ENCODE measurements around the gene POU3F1. TPM values are rescaled to one million over a fixed set of nuclear protein-coding genes. Genes with fewer than 3 reads are reported as not detected.

Gene POU3F1
- total and polyA plus RNA-seq, 2 of the 4 experiments (the other 2 are of a cell fraction) = not detected

DNA sequence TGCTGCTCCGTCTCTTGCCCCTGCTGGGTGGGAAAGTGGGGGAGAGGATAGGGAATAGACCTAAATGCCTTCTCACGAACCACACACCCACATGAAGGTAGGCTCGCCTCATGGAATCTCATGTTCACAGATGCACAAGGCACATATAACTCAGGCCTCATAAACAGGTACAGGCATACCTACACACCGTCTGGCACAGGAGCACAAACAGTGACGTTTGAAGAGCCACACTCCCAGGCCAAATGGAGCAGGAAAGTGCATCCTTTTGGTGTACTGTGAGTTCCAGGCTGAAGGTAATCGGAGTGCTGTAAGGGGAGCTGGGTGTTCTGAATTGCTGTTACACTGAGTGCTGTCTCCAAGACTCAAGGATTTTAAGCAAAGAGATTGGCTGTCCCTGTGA lies 20.9 kb downstream of the POU3F1 start:
- no peak overlapping the region for H3K27ac ChIP-seq (ENCODE audit: insufficient read depth, low read length)
- H2AFZ ChIP-seq (replicated peaks; ENCODE audit: low read length, poor library complexity) = no peak overlapping the region
- no peak overlapping the region for H3K23ac ChIP-seq (ENCODE audit: low read depth, low read length)
- H3K9me3 ChIP-seq (ENCODE audit: control insufficient read depth, insufficient read depth, low read length) = no peaks in the 10 kb centered on the region
- H2AK5ac ChIP-seq (ENCODE audit: low read depth, low read length) = no peak overlapping the region
- H3K4me3 ChIP-seq (ENCODE audit: insufficient read depth, low read depth, low read length) = no peak overlapping the region
- TF ChIP-seq MAFK (IDR thresholded peaks at IDR 0.05; ENCODE audit: low read depth, low read length) = no peak
- TF ChIP-seq, protein P1, sequence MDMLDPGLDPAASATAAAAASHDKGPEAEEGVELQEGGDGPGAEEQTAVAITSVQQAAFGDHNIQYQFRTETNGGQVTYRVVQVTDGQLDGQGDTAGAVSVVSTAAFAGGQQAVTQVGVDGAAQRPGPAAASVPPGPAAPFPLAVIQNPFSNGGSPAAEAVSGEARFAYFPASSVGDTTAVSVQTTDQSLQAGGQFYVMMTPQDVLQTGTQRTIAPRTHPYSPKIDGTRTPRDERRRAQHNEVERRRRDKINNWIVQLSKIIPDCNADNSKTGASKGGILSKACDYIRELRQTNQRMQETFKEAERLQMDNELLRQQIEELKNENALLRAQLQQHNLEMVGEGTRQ (IDR thresholded peaks at IDR 0.05; ENCODE audit: low read depth, low read length) = no peak
- TF ChIP-seq, protein P2, sequence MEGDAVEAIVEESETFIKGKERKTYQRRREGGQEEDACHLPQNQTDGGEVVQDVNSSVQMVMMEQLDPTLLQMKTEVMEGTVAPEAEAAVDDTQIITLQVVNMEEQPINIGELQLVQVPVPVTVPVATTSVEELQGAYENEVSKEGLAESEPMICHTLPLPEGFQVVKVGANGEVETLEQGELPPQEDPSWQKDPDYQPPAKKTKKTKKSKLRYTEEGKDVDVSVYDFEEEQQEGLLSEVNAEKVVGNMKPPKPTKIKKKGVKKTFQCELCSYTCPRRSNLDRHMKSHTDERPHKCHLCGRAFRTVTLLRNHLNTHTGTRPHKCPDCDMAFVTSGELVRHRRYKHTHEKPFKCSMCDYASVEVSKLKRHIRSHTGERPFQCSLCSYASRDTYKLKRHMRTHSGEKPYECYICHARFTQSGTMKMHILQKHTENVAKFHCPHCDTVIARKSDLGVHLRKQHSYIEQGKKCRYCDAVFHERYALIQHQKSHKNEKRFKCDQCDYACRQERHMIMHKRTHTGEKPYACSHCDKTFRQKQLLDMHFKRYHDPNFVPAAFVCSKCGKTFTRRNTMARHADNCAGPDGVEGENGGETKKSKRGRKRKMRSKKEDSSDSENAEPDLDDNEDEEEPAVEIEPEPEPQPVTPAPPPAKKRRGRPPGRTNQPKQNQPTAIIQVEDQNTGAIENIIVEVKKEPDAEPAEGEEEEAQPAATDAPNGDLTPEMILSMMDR (conservative IDR thresholded peaks at IDR 0.05; ENCODE audit: low read depth, low read length) = no peak
- no peak overlapping the region for H4K8ac ChIP-seq (ENCODE audit: low read depth in 2 of 2, low read length in 2 of 2)
- H2BK5ac ChIP-seq (ENCODE audit: low read depth, low read length, poor library complexity, severe bottlenecking) = no peak overlapping the region
- DNase-seq = no peak
- H3K56ac ChIP-seq (ENCODE audit: extremely low read depth, insufficient read depth, low read length) = no peak overlapping the region
- POLR2A ChIA-PET (ENCODE audit: unreplicated experiment) = no interaction called here
- no TSS peak for BruUV-seq (replicated peaks)
- H2BK20ac ChIP-seq (ENCODE audit: low read depth, low read length) = no peak overlapping the region
- no peak overlapping the region for H4K5ac ChIP-seq (ENCODE audit: low read depth, low read length)
- no peak overlapping the region for H3K4me2 ChIP-seq (ENCODE audit: low read depth, low read length)
- peaks cover 0 to 4% of the 10 kb centered on the region in 2 experiments; a peak in 1 of 4 replicates for H3K79me1 ChIP-seq (ENCODE audit: low read depth in 1 of 2, low read length in 2 of 2)
- intact Hi-C loops (cut with micrococcal nuclease) (loop anchor here (1.0 to 5.0 kb wide), 4 partner anchors 47 to 809 kb away; no protein-coding TSS in a partner anchor), in situ Hi-C loops (cut with MboI; ENCODE audit: low sequenced_read_pairs) (loop anchor here (5.0 kb wide), 1 partner anchor 807 kb away; no protein-coding TSS in a partner anchor), dilution Hi-C loops (cut with HindIII; ENCODE audit: low sequenced_read_pairs, unreplicated experiment) (no loop called here)
- no peak overlapping the region for H2AK9ac ChIP-seq (replicated peaks; ENCODE audit: low read depth, low read length, poor library complexity)
- H2BK15ac ChIP-seq (ENCODE audit: low read depth, low read length) = no peak overlapping the region
- peaks cover 30% of the 10 kb centered on the region for H3K36me3 ChIP-seq (ENCODE audit: control insufficient read depth, insufficient read depth, low read length)
- no peak overlapping the region for H4K91ac ChIP-seq (ENCODE audit: insufficient read depth, low read depth, low read length)
- H2BK120ac ChIP-seq (ENCODE audit: low read depth, low read length) = no peak overlapping the region
- H3K14ac ChIP-seq (replicated peaks; ENCODE audit: low read depth, low read length) = no peak overlapping the region
- 100% methylated on average over 1 of the region's 6 CpGs; no CpG with 5 or more reads in 1 of the 2 experiments for WGBS, 2 experiments (ENCODE audit: extremely low coverage in 2 of 2, insufficient read length in 1 of 2)
- no peak overlapping the region for H3K9ac ChIP-seq (ENCODE audit: low read depth, low read length)
- H3K18ac ChIP-seq (ENCODE audit: low read depth, low read length) = no peak overlapping the region
- no peaks in the 10 kb centered on the region for H3K9me1 ChIP-seq (ENCODE audit: insufficient read depth, low read length)
- ATAC-seq (ENCODE audit: low read depth) = no peak
- H3K4me1 ChIP-seq (ENCODE audit: control insufficient read depth, insufficient read depth, low read length) = peaks cover 16% of the 10 kb centered on the region; the same call in 1 of the 2 replicates
- no peak overlapping the region for H3K4ac ChIP-seq (ENCODE audit: low read depth, low read length)
- CTCF ChIA-PET = interaction anchor here (0.6 kb wide), 1 partner anchor 14 kb away, joined by 4 read pairs; no protein-coding TSS in a partner anchor
- no peaks in the 10 kb centered on the region for H4K20me1 ChIP-seq (ENCODE audit: insufficient read depth, low read length)
- H3K27me3 ChIP-seq (ENCODE audit: control insufficient read depth, insufficient read depth, low read length) = no peaks in the 10 kb centered on the region
